Activated naive CD8-positive, alpha-beta T cell treated with anti-CD3 and anti-CD28 coated beads, Interleukin-2, amount 50 U/mL, for 16 hours (primary cell): ENCODE measurements around the gene PLA2G2F.
"Not testable (repeated sequence)": the region's sequence is repeated elsewhere in the genome, so short reads cannot be mapped to it uniquely, and the experiment has no call there.

ENCODE experiments used
- DNase-seq: peaks from one replicate; pipeline ENCODE4 v3.0.0-alpha.2; 2020; ENCODE audit warnings: low read depth, low spot score

The PLA2G2F gene

DNA sequence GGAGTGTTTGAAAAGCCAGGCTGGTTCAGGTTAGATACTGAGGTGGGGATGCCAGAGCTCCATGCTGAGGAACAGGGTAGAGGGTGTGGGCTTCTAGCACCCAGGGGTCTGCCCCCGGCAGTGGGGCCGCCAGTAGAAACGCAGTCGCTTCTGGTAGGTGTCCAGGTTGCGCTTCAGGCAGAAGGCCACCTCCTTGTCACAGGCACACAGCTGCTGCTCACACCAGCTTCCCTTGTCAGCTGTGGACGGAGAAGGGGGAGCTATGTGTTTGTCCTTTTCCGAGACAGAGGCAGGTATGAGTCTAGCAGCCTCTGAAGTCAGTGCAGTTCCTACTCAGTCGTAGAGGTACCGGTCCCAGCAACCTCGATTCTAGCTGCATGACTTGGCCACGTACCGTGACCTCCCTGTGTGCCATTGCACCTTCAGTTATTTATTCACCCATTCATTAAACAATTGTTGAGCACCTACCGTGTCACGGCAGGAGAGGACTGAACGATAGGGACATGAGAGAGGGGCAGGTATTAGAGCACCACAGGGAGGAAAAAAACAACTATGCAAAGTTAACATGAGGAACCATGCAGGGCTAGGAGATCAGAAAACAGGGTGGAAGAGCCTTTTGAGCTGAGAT lies 25.0 kb upstream of the PLA2G2F start:
- DNase-seq = no peak

DNA sequence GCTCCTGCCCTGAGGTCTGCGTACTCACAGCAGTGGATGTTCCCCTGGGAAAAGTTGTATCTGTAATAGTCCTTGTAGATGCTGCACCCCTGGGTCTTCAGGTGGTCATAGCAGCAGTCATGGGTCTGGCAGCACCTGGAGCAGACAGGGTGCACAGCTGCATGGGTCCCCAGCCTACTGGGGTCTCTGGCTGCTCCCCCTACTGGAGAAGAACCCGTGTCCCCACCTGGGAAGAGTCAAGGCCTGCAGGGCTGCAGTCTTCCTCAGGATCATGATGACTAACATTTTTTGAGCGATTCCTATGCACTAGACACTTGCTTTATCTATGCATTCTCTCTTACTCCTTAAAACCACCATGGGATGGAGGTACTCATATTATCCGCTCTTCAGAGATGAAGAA lies 23.6 kb upstream of the PLA2G2F start:
- no peak for DNase-seq

DNA sequence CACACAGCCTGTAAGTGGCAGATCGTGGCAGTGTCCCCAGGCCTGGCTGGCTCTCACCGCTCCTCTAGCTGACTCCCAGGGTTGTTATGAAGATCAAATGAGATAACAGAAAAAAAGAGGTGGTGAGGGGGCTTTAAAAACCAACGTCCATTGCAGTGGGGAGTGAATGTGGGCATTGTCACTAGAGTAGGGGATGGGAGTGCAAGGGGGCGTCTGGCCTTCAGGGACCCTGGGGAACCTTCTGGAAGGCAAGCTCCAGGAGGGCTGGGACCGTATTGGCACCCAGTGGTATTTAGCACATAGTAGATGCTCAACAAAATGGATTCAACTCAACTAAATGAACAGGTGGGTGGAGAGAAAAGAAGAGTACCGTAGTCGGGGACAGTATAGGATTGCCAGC lies 23.2 kb upstream of the PLA2G2F start:
- no peak for DNase-seq

DNA sequence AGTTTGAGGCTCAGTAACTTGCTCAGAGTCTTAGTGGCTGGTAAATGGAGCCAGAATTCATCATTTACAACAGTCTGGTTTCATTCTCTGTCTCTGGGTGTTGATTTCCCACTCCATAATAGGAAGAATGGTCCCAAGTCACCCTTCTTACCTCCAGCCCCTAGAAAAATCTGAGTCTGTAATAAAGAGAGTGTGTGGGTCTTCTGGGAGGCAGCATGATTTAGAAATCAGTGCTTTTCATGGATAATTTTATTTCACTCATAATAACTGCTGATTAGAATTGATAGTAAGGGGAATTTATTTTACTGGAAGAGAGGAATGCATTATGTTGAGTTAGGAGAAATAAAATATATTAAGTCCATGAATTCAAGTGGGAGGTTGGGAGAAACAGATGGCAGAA lies 21.9 kb upstream of the PLA2G2F start:
- DNase-seq = no peak

GRCh38 chr1:20119347-20119746 lies 19.8 kb upstream of the PLA2G2F start, which contains the start of gene PLA2G2D:
Gene PLA2G2D, minus strand, starts transcription at chr1:20119536. Its CDS starts 38 bp downstream, at chr1:20119498.
- DNase-seq = no peak

GRCh38 chr1:20120796-20121195 lies 18.3 kb upstream of the PLA2G2F start:
- no peak for DNase-seq

- no peak for DNase-seq
Measured at GRCh38 chr1:20123722-20124455, 15.2 kb upstream of the PLA2G2F start.

DNA sequence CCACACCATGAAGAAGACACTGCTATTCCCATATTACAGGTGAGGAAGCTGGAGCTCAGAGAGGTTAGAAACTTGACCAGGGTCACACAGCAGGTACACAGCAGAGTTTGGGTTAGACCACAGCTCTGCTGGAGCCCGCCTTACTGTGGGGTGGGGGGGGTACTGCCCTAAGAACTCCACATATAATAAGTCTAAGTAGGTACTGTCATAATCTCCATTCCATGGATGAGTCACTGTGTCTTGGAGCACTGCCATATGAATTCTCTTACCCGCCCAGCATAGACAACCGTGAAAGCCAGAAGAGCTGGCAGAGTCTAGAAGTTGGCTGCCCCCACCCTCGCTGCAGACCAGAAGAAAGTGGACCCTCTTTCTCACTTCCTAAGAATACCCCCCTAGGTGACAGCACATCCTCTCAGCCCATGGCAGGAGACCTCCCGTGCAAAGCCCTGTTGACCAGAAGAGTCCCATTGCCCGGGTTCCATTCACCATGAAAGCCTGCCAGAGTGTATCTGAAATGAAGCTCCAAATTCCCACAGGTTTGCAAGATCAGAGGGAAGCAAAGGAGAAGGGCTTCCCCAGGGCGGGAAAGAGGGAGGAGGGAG lies 14.6 kb upstream of the PLA2G2F start:
- no peak for DNase-seq

DNA sequence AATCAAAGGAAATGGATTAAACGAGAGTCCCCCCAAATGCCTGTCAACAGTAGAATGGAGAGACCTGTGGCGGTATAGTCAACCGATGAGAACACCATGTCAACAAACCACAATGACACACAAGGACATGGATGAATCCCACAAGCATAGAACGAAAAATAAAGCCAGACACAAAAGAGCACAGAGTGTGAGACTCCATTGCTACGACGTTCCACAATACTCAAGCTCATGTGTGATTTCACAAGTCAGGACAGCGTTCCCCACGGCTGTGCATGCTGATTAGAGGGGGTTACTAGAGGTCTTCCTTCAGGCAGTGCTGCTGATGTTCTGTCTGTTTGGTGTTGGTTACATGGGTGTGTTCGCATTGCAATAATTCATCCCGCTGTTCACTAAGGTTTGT lies 14.0 kb upstream of the PLA2G2F start:
- DNase-seq = no peak

DNA sequence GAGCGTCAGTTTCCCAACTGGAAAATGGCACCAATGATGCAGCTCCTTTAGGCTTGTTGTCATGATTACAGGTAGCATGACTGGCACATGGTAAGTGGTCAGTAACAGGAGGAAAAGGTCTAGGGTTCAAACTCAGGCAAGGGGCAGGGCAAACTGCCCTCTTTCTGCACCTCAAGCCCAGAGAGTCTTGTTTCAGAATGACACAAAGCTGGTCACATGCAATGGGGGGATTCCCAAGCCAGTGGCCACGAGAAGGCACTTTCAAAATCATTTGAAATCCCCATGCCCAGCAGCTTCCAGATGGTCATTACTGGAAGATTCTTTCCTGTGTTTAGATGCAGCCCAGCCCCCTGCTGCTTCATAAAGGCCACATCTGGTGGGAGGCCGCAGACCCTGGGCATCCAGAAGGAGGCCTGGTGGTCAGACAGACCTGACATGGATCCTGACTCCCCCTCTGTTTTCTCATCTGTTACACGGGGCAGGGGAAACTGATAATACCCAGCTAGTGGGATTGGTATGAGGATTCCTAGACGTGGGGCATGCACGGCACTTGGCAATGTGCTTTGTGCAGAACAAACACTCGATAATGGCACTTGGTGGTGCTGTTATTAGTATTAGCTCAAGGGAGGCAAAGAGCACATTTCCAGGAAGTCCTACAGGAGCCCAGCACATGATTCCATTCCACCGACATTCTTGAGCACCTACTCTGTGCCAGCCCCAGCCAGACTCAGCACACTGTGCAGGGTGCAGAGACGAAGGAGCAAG lies 12.9 kb upstream of the PLA2G2F start:
- no peak for DNase-seq

DNA sequence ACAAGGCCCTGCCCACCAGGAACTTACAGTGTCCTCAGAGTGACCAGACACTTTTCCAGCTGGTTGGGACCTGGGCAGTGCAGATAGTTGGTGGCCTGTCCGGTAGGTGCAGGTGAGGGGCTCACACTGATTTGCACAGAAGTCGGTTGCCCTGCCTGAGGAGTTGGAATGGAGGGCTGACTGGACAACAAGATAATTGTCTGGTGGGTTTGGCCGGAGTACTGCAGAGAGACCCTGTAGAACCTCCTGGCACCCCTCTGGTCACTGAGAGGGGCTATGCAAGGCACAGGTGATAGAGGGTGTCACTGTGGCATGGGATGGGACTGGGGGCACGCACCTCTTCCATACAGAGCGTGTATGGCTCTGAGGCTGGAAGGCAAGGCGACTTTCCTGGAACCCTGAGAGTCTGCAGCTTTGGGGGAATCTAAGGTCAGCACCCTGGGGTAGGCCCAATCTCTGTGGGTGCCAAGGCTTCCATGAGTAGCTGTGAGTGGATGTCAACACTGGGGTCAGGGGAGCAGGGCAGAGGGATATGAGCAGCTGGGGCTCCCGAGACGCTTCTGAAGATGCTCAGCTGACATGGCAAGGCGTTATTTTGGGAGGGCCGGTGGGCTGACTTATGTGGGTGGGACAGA lies 12.2 kb upstream of the PLA2G2F start:
- no peak for DNase-seq

DNA sequence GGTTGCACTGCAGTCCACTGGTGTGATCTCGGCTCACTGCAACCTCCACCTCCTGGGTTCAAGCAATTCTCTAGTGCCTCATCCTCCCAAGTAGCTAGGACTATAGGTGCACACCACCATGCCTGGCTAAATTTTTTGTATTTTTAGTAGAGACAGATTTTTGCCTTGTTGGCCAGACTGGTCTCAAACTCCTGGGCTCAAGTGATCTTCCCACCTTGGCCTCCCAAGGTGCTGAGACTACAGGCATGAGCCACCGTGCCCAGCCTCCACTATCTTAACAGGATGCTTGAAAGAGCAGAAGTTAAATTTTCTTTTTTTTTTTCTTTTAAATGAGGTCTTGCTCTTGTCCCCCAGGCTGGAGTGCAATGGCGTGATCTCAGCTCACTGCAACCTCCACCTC lies 8.6 kb upstream of the PLA2G2F start:
- not testable (repeated sequence) for DNase-seq

GRCh38 chr1:20134995-20135394 lies 4.1 kb upstream of the PLA2G2F start:
- DNase-seq = no peak

DNA sequence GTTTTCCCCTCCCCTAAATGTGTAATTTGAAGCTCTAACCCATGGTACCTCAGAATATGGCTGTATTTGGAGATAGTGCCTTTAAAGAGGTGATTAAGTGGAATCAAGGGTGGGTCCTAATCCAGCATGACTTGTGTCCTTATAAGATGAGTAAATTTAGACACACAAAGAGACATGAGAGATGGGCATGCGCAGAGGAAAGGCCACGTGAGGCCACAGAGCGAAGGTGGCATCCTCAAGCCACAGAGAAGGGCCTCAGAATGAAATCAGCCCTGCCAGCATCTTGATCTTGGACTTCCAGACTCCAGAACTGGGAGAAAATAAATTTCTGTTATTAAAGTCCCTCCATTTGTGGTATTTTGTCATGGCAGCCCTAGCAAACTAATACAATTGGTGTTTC lies 2.9 kb upstream of the PLA2G2F start:
- DNase-seq = no peak

DNA sequence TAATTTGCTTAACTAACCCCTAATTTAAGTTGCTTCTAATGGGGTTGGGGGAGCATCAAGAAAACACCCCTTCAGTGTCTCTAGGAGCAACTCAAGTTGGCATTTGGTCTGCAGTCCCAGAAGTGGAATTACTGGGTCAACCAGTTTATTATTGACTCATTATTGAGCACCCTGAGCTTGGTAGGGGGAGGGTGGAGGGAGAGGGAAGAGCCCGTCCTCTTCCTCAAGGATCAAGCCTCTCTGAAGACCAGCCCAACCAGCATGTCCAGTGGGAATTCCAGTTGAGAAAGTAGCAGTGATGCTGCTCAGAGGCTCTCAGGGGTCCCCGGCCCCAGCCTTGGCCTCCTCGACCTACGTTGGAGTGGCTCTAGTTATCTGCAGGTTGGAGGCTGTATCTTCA lies 2.1 kb upstream of the PLA2G2F start:
- DNase-seq = no peak

GRCh38 chr1:20137604-20138003 lies 1.5 kb upstream of the PLA2G2F start:
- no peak for DNase-seq

DNA sequence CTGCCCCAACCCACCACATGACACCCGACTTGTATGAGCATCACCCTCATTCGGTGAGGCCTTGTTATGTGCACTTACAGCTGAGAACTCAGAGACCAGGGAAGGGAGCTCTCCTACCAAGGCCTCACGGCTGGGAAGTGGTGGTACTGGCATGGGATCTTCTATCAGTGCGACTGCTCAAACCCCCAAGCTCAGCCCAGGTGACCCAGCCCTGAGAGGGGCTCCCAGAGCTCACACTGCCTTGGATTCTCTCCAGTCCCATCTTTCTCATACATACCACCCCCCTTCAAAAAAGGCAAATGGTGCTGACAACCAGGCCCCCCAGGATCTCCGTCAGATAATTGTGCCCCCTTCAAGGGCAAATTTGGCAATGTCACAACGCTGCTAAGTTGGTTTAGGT lies 777 bp upstream of the PLA2G2F start:
- no peak for DNase-seq

- no peak for DNase-seq
Measured at GRCh38 chr1:20139776-20140612, 871 bp downstream of the PLA2G2F start.

DNA sequence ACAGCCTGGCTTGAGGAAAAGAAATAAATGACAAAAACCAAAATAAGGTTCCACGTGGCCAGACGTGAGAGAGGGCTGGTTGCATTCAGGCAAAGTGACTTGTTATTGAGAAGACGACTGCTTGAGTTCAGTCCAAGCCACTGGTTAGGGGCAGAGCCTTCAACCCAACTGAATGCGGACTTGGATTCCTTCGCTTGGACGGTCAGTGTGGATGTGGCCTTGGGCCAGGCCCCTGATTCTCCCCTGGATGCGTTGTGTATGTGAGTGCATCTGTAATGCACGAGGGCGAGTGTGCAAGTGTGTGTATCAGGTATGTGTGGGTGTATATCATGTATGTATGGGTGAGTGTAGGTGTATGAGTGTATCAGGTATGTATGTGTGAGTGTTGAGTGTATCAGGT lies 1.9 kb downstream of the PLA2G2F start:
- no peak for DNase-seq

- DNase-seq = no peak
Measured at GRCh38 chr1:20141466-20141865, 2.3 kb downstream of the PLA2G2F start.
